Subcutaneous abdominal adipose tissue (tissue), 5 donors: ENCODE data around the gene MGMT.

Source experiments
- H3K27ac ChIP-seq: one replicate; pipeline ENCODE4 v1.7.0; 2013; ENCODE audit warnings: low read depth, mild to moderate bottlenecking, inconsistent platforms, low read length, moderate library complexity
- H3K27me3 ChIP-seq, 5 donors: one replicate each; pipeline ENCODE4 v1.7.0; 2013; ENCODE audit warnings: low read length in 5 of 5, inconsistent platforms in 1 of 5; ENCODE audit not compliant: control insufficient read depth in 5 of 5, insufficient read depth in 4 of 5
- H3K36me3 ChIP-seq, 5 donors: one replicate each; pipeline ENCODE4 v1.7.0; 2013; ENCODE audit warnings: low read length in 5 of 5; ENCODE audit not compliant: control insufficient read depth in 5 of 5, insufficient read depth in 5 of 5
- H3K4me1 ChIP-seq, 5 donors: one replicate each; pipeline ENCODE4 v1.7.0; 2013; ENCODE audit warnings: low read length in 5 of 5, mild to moderate bottlenecking in 3 of 5, moderate library complexity in 1 of 5; ENCODE audit not compliant: control insufficient read depth in 5 of 5, insufficient read depth in 5 of 5
- H3K4me3 ChIP-seq, 5 donors: one replicate each; pipeline ENCODE4 v1.7.0; 2013; ENCODE audit warnings: low read length in 5 of 5, low read depth in 1 of 5
- H3K9ac ChIP-seq, 5 donors: one replicate each; pipeline ENCODE4 v1.7.0; 2013; ENCODE audit warnings: low read length in 5 of 5, mild to moderate bottlenecking in 4 of 5, moderate library complexity in 3 of 5
- H3K9me3 ChIP-seq, 5 donors: one replicate each; pipeline ENCODE4 v1.7.0; 2013; ENCODE audit warnings: low read length in 5 of 5; ENCODE audit not compliant: control insufficient read depth in 5 of 5
- donor health status: healthy.
- donor health status: healthy.
- donor health status: healthy.
- donor health status: healthy.
- donor health status: healthy.

The MGMT gene

DNA sequence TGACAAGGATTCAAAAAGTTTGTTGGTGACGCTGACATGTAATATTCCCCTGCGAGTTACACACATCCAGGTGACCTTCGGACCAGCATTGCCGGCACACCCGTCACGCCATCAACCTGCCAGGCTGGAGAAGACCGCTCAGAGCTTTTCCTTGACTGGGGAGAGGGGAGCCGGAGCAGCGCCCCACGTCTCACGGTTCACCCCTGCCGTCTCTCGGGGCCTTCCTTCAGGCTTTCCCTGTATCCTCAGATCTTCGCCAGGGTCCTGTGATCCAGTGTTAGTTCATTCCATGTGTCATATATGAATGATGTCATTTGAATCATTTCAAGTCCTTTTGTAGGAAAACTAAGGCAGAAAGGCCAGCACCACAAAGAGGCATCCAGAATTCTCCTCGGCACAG lies 127.8 kb downstream of the MGMT start:
- Histone ChIP-seq H3K9ac (no peak overlapping the region), H3K9me3 (peaks cover 0 to 12% (median 0%) of the 10 kb centered on the region in 5 donors), H3K4me3 (no peak overlapping the region), H3K36me3 (peaks cover 0 to 11% (median 5%) of the 10 kb centered on the region in 5 donors), H3K27me3 (no peaks in the 10 kb centered on the region), H3K27ac (no peak overlapping the region), H3K4me1 (peaks cover 0 to 2% (median 0%) of the 10 kb centered on the region in 5 donors)

DNA sequence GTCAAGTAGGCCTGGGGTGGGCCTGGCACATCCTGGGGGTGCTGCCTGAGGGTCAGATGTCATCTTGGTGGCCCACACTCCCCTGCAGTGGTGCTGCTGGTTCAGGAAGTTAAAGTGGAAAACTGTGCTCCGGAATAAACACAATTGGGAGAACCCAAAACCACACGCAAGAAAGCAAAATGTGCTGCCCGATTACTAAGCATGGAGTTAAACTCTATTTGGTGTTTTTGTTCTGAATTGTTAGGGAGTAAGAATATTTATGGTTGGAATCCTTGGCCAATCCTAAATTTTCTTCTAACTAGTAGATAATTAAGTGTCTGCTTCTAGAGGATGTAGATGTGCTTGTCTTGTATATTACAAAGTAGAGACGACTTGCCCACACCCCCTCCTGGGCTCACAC lies 131.4 kb downstream of the MGMT start:
- no peak overlapping the region for H3K9ac ChIP-seq
- H3K36me3 ChIP-seq: peaks cover 0 to 8% (median 4%) of the 10 kb centered on the region in 5 donors
- peaks cover 0 to 2% (median 0%) of the 10 kb centered on the region in 5 donors for H3K4me1 ChIP-seq
- H3K9me3 ChIP-seq: peaks cover 0 to 7% (median 0%) of the 10 kb centered on the region in 5 donors
- H3K27ac ChIP-seq: no peak overlapping the region
- H3K4me3 ChIP-seq: no peak overlapping the region
- no peaks in the 10 kb centered on the region for H3K27me3 ChIP-seq

DNA sequence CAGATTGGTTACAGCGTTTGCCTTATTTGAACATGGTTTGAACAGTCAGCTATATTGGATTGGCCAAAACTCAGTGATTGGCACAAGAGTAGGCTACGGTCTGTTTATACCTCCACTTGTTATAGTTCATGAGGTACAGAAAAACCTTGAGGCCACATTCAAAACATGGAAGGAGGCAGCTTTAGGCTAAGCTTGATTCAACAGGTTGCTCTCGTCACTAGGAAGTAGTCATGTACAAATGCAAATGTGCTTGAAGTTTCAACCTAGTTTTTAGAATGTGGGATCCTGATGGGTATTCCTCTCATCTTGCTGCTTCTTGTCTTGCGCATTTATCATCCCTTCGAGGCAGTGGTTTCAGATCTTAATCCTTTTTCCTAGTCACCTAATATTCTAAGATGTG lies 132.1 kb downstream of the MGMT start:
- H3K4me3 ChIP-seq: no peak overlapping the region
- H3K27me3 ChIP-seq: no peaks in the 10 kb centered on the region
- peaks cover 0 to 2% (median 0%) of the 10 kb centered on the region in 5 donors for H3K4me1 ChIP-seq
- H3K36me3 ChIP-seq: peaks cover 0 to 8% (median 4%) of the 10 kb centered on the region in 5 donors
- no peak overlapping the region for H3K9ac ChIP-seq
- H3K9me3 ChIP-seq: peaks cover 0 to 3% (median 0%) of the 10 kb centered on the region in 5 donors
- H3K27ac ChIP-seq: no peak overlapping the region

DNA sequence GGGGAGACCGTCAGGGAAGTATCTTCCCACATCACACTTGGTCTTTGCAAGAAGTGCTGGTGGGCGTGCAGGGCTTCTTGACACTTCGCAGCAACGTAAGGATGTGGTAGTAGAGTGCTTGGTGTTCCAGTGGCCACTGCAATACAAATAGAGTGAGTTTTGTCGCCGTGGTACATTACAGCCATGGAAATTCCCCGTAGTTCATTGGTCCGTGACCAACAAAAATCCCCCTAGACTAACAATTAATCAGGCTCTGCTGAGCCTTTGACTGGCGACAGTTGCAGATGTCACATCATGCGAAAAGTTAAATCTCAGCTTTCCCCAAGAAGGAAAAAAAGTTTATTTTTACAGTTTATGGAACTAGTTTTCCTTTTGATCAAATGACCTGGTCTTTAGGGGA lies 134.7 kb downstream of the MGMT start:
- no peak overlapping the region for H3K27ac ChIP-seq
- no peak overlapping the region for H3K9ac ChIP-seq
- no peak overlapping the region for H3K4me3 ChIP-seq
- no peaks in the 10 kb centered on the region for H3K9me3 ChIP-seq
- H3K36me3 ChIP-seq: no peaks in the 10 kb centered on the region
- H3K4me1 ChIP-seq: peaks cover 2 to 17% (median 16%) of the 10 kb centered on the region in 5 donors
- H3K27me3 ChIP-seq: no peaks in the 10 kb centered on the region

DNA sequence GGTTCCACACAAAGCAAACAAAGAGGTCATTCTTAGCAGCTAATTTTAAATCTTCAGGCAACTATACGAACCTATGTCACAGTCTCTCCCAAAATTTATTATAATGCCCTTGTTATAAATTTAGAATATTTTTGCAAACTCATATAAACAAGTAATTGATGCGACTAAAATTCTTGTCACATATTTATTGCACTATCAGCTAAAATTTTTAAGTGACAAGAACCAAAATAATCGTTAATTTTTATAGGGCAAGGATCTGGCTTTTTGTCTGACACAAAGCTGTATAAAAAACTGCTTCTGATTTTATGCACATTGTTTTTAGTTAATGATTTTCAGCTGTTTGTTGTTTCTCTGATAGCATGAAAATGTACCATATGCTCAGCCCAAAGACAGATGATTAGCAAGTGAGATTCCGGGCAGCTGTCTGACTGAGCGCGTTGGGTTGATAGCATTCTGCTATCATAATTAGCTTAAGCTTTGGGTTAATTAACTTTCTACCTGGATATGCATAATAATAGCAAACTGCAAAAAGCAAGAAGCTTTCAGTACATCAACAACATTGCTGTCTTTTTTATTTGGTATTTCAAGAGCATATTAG lies 136.0 kb downstream of the MGMT start:
- Histone ChIP-seq H3K9ac (no peak overlapping the region), H3K9me3 (no peaks in the 10 kb centered on the region), H3K27ac (no peak overlapping the region), H3K4me1 (peaks cover 2 to 17% (median 14%) of the 10 kb centered on the region in 5 donors), H3K4me3 (no peak overlapping the region), H3K36me3 (no peaks in the 10 kb centered on the region), H3K27me3 (no peaks in the 10 kb centered on the region)

DNA sequence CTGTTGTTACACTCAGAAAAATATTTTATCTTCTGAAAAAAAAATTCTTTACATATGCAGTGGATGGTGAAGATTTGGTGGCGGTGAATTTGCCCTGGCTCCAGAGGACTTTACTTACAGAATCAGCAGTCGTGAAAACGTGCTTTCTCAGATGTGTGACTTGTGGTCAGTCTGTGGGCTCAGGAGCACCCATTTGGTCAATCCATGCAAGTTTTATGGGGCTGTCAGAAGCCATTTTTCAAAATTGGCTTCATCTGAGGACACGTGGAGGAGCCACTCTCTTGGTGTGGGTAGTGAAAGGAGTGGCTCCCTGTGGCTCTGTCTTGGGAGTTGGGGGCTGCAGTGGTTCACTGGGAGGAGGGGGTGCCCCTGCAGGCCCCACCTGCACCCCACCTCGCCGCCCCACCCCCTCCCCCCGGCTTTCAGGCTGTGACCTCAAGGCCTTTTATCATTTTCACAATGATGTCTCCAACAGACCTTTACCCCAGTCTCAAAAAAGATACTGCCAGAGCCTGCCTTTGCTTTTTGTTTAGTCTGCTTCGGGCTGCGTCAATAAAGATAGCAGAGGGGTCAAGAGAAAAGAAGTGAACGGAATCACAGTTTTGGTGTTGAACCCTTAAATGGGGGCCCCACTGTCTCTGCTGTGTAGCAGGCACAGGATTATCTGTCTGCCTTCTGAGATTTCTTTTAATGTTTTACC lies 137.4 kb downstream of the MGMT start:
- Histone ChIP-seq H3K4me1 (peaks cover 2 to 17% (median 14%) of the 10 kb centered on the region in 5 donors), H3K36me3 (no peaks in the 10 kb centered on the region), H3K9me3 (no peaks in the 10 kb centered on the region), H3K27ac (no peak overlapping the region), H3K4me3 (no peak overlapping the region), H3K27me3 (no peaks in the 10 kb centered on the region), H3K9ac (no peak overlapping the region)

DNA sequence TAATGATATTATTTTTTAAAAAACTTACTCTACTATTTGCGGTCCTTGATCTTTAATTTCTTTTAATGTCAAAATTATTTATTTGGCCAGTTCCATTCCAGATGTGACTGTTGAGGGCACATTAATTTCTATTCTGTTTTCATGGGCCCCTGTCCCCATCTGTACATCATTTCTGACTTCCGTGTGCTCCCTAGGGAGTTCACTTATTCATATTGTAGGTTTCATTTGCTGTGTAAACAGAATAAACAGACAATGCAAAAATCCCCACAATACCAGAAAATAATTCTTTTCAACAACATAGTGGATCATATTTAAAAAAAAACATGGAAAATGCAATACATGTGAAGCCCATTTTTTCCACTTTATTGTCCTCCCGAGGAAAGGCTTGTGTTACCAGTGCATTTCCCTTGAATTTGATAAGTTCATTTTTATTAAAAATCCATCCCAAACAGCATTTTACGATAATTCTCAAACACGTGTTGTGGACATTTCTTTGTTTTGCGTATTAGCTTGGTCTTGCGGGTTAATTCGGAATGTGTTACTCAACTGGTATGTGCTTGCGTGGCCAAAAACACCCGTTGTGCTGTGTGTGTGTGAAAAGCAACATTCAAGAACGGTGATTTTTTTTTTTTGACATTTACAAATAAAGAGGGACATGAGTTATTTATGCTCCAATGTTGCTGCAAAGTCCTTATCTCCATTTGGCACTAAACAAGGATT lies 138.4 kb downstream of the MGMT start:
- peaks cover 2 to 20% (median 16%) of the 10 kb centered on the region in 5 donors for H3K4me1 ChIP-seq
- no peaks in the 10 kb centered on the region for H3K27me3 ChIP-seq
- peak overlapping the region in 4 of 5 donors; percentile 19 to 54 (median 42) for H3K4me3 ChIP-seq
- no peak overlapping the region for H3K27ac ChIP-seq
- no peak overlapping the region for H3K9ac ChIP-seq
- no peaks in the 10 kb centered on the region for H3K36me3 ChIP-seq
- no peaks in the 10 kb centered on the region for H3K9me3 ChIP-seq

DNA sequence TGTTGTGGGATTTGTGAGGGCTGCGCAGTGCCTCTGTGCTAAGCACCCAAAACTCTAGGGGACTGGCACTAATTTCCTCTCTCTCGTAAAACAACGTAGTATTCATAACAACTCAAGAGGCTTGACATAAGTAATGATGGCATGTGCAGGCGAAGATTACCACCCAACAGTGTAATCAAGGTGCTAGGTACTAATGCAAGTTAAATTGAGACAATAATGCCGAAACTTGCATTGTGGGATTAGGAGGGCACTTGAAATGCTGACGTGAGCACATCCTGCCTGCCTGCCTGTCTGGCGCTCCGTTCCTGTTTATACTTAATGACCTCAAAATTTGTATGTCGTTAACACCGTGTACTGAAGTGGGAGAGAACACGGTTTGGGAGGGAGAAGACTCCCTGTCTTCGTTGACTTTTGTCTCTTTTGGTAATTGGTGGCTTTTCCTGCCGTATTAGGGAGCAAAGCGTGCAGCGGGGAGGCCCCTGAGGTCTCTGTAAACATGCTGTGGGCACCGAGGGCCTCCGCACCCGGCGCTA lies 139.0 kb downstream of the MGMT start:
- H3K4me1 ChIP-seq: peaks cover 2 to 26% (median 20%) of the 10 kb centered on the region in 5 donors
- H3K27ac ChIP-seq: no peak overlapping the region
- no peaks in the 10 kb centered on the region for H3K27me3 ChIP-seq
- peak overlapping the region in 4 of 5 donors; percentile 19 to 54 (median 42) for H3K4me3 ChIP-seq
- H3K9me3 ChIP-seq: no peaks in the 10 kb centered on the region
- H3K36me3 ChIP-seq: no peaks in the 10 kb centered on the region
- peak overlapping the region in 1 of 5 donors; percentile 17 for H3K9ac ChIP-seq

DNA sequence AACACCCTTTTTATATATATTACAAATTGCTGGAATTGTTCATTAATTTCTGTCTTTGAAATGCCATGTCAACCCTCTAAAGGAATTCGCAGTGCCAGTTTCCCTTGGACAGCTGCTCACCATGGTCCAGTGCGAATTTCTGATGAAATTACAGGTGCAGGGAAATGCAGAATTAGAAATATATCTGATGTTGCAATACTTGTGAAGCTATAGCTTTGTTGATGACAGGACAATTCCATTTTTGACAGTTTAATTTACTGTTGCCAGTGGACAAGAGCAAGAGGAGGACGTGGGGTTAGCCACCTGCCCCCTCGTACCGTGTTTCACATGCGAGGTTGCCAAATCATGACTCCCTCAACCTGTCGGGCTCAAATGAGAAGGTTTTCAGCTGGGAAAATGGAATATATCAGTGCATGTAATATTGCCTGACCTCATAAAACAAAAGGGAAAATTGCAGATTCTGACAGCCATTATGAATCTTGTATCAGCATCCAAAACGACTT lies 140.6 kb downstream of the MGMT start:
- no peak overlapping the region for H3K4me3 ChIP-seq
- no peak overlapping the region for H3K9ac ChIP-seq
- H3K27ac ChIP-seq: no peak overlapping the region
- H3K4me1 ChIP-seq: peaks cover 2 to 28% (median 21%) of the 10 kb centered on the region in 5 donors
- no peaks in the 10 kb centered on the region for H3K36me3 ChIP-seq
- no peaks in the 10 kb centered on the region for H3K9me3 ChIP-seq
- no peaks in the 10 kb centered on the region for H3K27me3 ChIP-seq
